ENCODE measurements around the gene ZNF212. TPM values are rescaled to one million over a fixed set of nuclear protein-coding genes. Genes with fewer than 3 reads are reported as not detected.

The ZNF212 gene
- total RNA-seq, 2 donors from 2014 or later = 15.8 to 17.6 TPM

GRCh38 chr7:149284343-149284742 is 44.9 kb downstream of the ZNF212 start:
- Histone ChIP-seq H3K36me3 (ENCODE audit: control insufficient read depth, insufficient read depth, low read length) (peaks cover 5% of the 10 kb centered on the region), H3K27ac (ENCODE audit: low read depth, low read length) (no peak overlapping the region), H3K9me3 (ENCODE audit: control insufficient read depth, low read length) (no peaks in the 10 kb centered on the region), H3K9ac (ENCODE audit: extremely low read depth, low read length, poor library complexity, severe bottlenecking) (no peak overlapping the region), H3K4me3 (ENCODE audit: low read length) (peak overlapping the region; percentile 91), H3K4me1 (ENCODE audit: control insufficient read depth, insufficient read depth, low read length) (no peaks in the 10 kb centered on the region), H3K27me3 (ENCODE audit: control insufficient read depth, insufficient read depth, low read length, poor library complexity, severe bottlenecking) (no peaks in the 10 kb centered on the region)
- TF ChIP-seq CTCF (conservative IDR thresholded peaks at IDR 0.05) = no peak
- Mint-ChIP-seq H3K27ac (no peak overlapping the region), H3K4me1 (peaks cover 4% of the 10 kb centered on the region), H3K36me3 (ENCODE audit: low read depth) (peaks cover 18% of the 10 kb centered on the region), H3K9me3 (no peaks in the 10 kb centered on the region), H3K4me3 (no peak overlapping the region), H3K27me3 (ENCODE audit: insufficient read depth) (peaks cover 15% of the 10 kb centered on the region)
- WGBS, 2 experiments (ENCODE audit: insufficient coverage in 1 of 2, insufficient read length in 1 of 2) = 80 to 96% methylated on average over 3 of the region's 3 CpGs
- no peak for DNase-seq

- peaks cover 15% of the 10 kb centered on the region for H3K27me3 Mint-ChIP-seq (ENCODE audit: insufficient read depth)
- H3K36me3 Mint-ChIP-seq (ENCODE audit: low read depth) = peaks cover 15% of the 10 kb centered on the region
- H3K36me3 ChIP-seq (ENCODE audit: control insufficient read depth, insufficient read depth, low read length) = peaks cover 5% of the 10 kb centered on the region
- H3K4me1 ChIP-seq (ENCODE audit: control insufficient read depth, insufficient read depth, low read length) = no peaks in the 10 kb centered on the region
- peak; percentile 99 for DNase-seq
- peaks cover 4% of the 10 kb centered on the region for H3K4me1 Mint-ChIP-seq
- H3K4me3 Mint-ChIP-seq = peak overlapping the region; percentile 69
- no peaks in the 10 kb centered on the region for H3K9me3 Mint-ChIP-seq
- 2 to 10% methylated on average over 11 to 66 of the region's 66 CpGs for WGBS, 2 experiments (ENCODE audit: insufficient coverage in 1 of 2, insufficient read length in 1 of 2)
- H3K9ac ChIP-seq (ENCODE audit: extremely low read depth, low read length, poor library complexity, severe bottlenecking) = peak overlapping the region; percentile 74
- H3K27ac ChIP-seq (ENCODE audit: low read depth, low read length) = no peak overlapping the region
- H3K27me3 ChIP-seq (ENCODE audit: control insufficient read depth, insufficient read depth, low read length, poor library complexity, severe bottlenecking) = no peaks in the 10 kb centered on the region
- TF ChIP-seq CTCF (conservative IDR thresholded peaks at IDR 0.05) = peak; percentile 46
- no peaks in the 10 kb centered on the region for H3K9me3 ChIP-seq (ENCODE audit: control insufficient read depth, low read length)
- no peak overlapping the region for H3K27ac Mint-ChIP-seq
- H3K4me3 ChIP-seq (ENCODE audit: low read length) = peak overlapping the region; percentile 91
These were observed 45.6 kb downstream of the ZNF212 start for GRCh38 chr7:149284850-149285585.

GRCh38 chr7:149285603-149286002 is 46.2 kb downstream of the ZNF212 start:
- Histone ChIP-seq H3K27ac (ENCODE audit: low read depth, low read length) (no peak overlapping the region), H3K4me3 (ENCODE audit: low read length) (peak overlapping the region; percentile 91), H3K36me3 (ENCODE audit: control insufficient read depth, insufficient read depth, low read length) (peaks cover 1% of the 10 kb centered on the region), H3K4me1 (ENCODE audit: control insufficient read depth, insufficient read depth, low read length) (no peaks in the 10 kb centered on the region), H3K27me3 (ENCODE audit: control insufficient read depth, insufficient read depth, low read length, poor library complexity, severe bottlenecking) (no peaks in the 10 kb centered on the region), H3K9me3 (ENCODE audit: control insufficient read depth, low read length) (no peaks in the 10 kb centered on the region), H3K9ac (ENCODE audit: extremely low read depth, low read length, poor library complexity, severe bottlenecking) (peak overlapping the region; percentile 74)
- DNase-seq = peak; percentile 70
- peak overlapping the region; percentile 60 for H3K27ac Mint-ChIP-seq
- H3K4me3 Mint-ChIP-seq = peak overlapping the region; percentile 69
- peaks cover 12% of the 10 kb centered on the region for H3K36me3 Mint-ChIP-seq (ENCODE audit: low read depth)
- TF ChIP-seq CTCF (conservative IDR thresholded peaks at IDR 0.05) = no peak
- peaks cover 4% of the 10 kb centered on the region for H3K4me1 Mint-ChIP-seq
- WGBS, 2 experiments (ENCODE audit: insufficient coverage in 1 of 2, insufficient read length in 1 of 2) = 16% methylated on average over 6 to 11 of the region's 11 CpGs
- H3K27me3 Mint-ChIP-seq (ENCODE audit: insufficient read depth) = peaks cover 15% of the 10 kb centered on the region
- H3K9me3 Mint-ChIP-seq = no peaks in the 10 kb centered on the region

Data from endodermal cell (in vitro differentiated cells).